GM19328 (cell line): Measurements from ENCODE around the gene DYNC1LI2.
"Not testable (repeated sequence)": the region's sequence is repeated elsewhere in the genome, so short reads cannot be mapped to it uniquely, and the experiment has no call there.

ENCODE experiments used
- ATAC-seq: cut with Tn5 transposase; IDR thresholded peaks from one replicate; pipeline ENCODE4 v1.9.1; 2021; ENCODE audit warnings: mild to moderate bottlenecking, moderate library complexity; ENCODE audit not compliant: unreplicated experiment

Gene DYNC1LI2

GRCh38 chr16:66698046-66698445, 53.4 kb downstream of the DYNC1LI2 start:
- ATAC-seq = no peak

- ATAC-seq = peak; percentile 93
Measured at GRCh38 chr16:66696669-66697630, 54.5 kb downstream of the DYNC1LI2 start, which contains the start of gene CMTM4. Gene CMTM4, minus strand, starts transcription at chr16:66696743. Its CDS starts 218 bp downstream, at chr16:66696525.

- ATAC-seq = peak; percentile 42
Measured at GRCh38 chr16:66695935-66696668, 55.3 kb downstream of the DYNC1LI2 start.

- no peak for ATAC-seq
Measured at GRCh38 chr16:66695471-66695934, 55.9 kb downstream of the DYNC1LI2 start.

GRCh38 chr16:66693149-66693548, 58.3 kb downstream of the DYNC1LI2 start:
- ATAC-seq = no peak

- no peak for ATAC-seq
Measured at GRCh38 chr16:66692341-66692740, 59.1 kb downstream of the DYNC1LI2 start.

DNA sequence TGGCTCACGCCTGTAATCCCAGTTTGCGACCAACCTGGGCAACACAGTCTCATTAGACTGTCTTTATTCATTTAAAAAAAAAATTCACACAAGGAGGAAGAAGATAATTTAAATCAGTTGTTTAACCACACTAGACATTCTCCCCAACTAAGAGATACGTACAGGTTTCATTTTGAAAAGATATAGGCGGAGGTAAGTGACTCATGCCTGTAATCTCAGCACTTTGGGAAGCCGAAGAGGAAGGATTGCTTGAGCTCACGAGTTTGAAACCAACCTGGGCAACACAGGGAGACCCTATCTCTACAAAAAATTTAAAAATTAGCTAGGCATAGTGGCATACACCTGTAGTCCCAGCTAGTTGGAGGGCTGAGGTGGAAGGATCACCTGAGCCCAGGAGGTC, 60.2 kb downstream of the DYNC1LI2 start:
- no peak for ATAC-seq

DNA sequence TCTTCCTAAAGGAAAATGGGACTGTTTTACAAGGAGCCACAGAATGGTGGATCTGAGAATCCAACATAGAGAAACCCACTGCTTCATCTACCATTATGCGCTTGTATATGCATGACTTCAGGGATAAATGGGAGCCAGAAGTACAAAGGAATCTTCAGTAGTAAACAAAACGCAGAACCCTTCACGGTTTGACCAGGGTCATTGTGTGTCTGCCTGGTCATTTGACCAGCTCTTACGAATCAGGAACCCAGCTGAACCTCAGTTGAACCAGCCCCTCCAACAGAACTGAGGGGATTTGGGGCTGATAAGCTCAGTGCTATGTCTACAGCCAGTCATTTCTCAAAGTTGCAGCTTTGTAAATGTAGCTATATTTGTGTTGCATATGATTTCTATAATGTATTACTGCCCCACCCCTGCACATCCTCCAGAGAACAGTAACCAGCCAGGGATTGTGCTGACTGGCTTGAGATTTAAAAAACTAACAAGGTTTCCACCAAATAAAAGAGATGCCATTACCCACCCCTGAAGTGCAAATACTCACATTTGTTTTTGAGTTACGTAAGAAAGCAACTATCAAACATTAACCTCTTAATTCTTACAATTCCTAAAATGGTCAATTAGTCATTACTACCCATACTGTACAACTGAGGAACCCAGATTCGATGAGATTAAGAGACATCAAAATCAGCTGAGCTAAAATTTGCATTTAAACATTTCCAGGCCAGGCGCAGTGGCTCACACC, 61.1 kb downstream of the DYNC1LI2 start:
- no peak for ATAC-seq

DNA sequence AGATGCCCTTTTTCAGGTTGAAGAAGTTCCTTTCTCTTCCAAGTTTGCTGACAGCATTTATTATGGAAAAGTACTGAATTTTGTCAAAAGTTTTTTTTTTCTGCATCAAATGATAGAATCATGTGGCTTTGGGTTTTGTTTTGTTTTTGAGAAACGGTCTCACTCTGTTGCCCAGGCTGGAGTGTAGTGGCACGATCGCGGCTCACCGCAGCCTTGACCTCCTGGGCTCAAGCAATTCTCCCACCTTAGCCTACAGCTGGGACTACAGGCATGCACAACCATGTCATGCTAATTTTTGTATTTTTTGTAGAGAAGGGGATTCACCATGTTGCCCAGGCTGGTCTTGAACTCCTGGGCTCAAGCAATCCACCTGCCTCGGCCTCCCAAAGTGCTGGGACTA, 62.1 kb downstream of the DYNC1LI2 start:
- ATAC-seq = no peak

GRCh38 chr16:66687906-66688625, 63.3 kb downstream of the DYNC1LI2 start:
- ATAC-seq = no peak

DNA sequence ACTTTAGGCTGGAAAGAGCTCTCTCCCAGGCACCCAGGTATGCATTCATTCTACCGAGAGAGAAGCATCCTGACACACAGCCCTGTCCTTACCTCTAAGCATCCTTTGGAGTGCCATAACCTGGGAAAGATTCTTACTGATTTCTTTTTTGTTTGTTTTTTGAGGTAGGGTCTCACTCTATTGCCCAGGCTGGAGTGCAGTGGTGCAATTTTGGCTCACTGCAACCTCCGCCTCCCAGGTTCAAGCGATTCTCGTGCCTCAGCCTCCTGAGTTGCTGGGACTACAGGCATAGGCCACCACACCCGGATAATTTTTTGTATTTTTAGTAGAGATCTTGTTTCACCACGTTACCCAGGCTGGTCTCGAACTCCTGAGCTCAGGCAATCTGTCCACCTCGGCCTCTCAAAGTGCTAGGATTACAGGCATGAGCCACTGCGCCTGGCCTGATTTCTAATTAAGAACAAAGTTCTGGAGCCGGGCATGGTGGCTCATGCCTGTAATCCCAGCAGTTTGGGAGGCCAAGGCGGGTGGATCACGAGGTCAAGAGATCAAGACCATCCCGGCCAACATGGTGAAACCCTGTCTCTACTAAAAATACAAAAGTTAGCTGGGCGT, 65.8 kb downstream of the DYNC1LI2 start:
- ATAC-seq = not testable (repeated sequence)

DNA sequence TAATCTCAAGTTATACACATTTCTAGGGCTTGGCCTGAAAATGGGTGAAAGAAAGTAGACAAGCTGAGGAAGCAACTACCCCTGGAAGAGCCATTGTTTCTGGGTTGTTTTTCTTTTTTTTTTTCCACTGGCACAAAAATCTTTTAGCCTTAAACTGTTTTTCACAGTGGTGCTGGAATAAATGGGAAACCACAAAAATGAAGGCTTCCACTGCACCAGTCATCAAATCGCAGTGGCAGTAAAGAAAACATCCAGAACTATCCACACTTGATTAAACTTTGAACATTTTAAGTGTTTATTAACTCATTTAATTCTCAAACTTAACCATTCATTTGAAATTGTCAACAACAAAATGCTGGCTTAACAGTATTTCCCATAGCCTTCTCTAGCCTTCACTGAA, 69.1 kb downstream of the DYNC1LI2 start:
- ATAC-seq = no peak

DNA sequence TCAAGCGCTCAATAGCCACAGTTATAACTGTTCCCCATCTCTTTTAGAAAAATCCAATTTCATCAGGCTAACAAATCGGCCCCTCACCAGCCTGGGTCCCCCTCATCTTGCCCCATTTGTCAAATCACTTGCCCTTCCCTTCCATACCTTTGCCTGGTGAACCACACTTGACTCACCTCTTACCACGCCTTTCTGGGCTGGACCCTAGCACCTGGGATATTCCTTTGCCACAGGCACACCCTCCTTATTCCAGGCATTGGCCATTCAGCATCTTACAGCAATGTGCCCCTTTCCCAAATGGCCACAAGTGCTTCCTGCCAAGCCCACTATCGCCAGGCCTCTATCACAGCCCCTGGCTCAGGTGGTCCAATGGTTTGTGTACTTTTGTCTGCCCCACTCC, 69.7 kb downstream of the DYNC1LI2 start:
- no peak for ATAC-seq

DNA sequence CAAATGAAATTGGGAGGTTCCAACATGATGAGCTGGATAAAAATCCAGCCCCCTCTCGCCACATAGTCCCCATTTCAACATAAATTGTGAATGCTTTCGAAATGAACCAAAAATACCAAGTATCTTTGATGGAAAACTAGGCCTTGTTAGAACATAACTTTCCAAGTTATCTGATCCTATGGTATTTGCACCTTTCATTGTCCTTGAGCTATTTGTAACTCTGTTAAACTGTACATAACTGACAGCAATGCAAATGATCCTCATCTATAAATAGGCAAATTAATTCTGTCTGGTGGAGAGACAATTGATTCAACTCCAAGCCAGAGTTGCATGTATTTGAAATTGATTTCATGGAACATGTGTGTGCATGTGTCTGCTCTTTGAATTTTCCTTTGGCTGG, 73.1 kb downstream of the DYNC1LI2 start:
- ATAC-seq = no peak

- ATAC-seq = no peak
Measured at GRCh38 chr16:66677836-66678235, 73.6 kb downstream of the DYNC1LI2 start.

- no peak for ATAC-seq
Measured at GRCh38 chr16:66677179-66677578, 74.2 kb downstream of the DYNC1LI2 start.

- no peak for ATAC-seq
Measured at GRCh38 chr16:66676599-66676998, 74.8 kb downstream of the DYNC1LI2 start.

- ATAC-seq = no peak
Measured at GRCh38 chr16:66673691-66674090, 77.7 kb downstream of the DYNC1LI2 start.
